Cardiac muscle cell (in vitro differentiated cells and primary cell): ENCODE results near the gene KCNK6. TPM values are rescaled to one million over a fixed set of nuclear protein-coding genes. Genes with fewer than 3 reads are reported as not detected.

Source experiments
- DNase-seq, 2 donors: peaks; one replicate each; pipeline versions ENCODE4 v3.0.0 to v3.0.0-alpha.2; 2010 to 2017; ENCODE audit warnings: low read depth in 1 of 2, low spot score in 1 of 2
- H3K27ac ChIP-seq: fragments of 200-600 bp; sonication (generic); 2 replicates; pipeline ENCODE4 v1.5.1; 2016
- H3K27me3 ChIP-seq: fragments of 200-600 bp; sonication (generic); 2 replicates; pipeline ENCODE4 v1.6.0; 2016; ENCODE audit warnings: control low read depth
- H3K36me3 ChIP-seq: fragments of 200-600 bp; sonication (generic); 2 replicates; pipeline ENCODE4 v1.5.1; 2016; ENCODE audit warnings: control low read depth
- H3K4me1 ChIP-seq: fragments of 200-600 bp; sonication (generic); 2 replicates; pipeline ENCODE4 v1.8.1; 2017; ENCODE audit warnings: low read depth, mild to moderate bottlenecking, mixed run types
- H3K4me3 ChIP-seq: fragments of 200-600 bp; sonication (generic); 2 replicates; pipeline ENCODE4 v1.5.1; 2016; ENCODE audit warnings: mild to moderate bottlenecking
- H3K9me3 ChIP-seq: fragments of 200-600 bp; sonication (generic); 2 replicates; pipeline ENCODE4 v1.5.1; 2017; ENCODE audit warnings: low read depth, mild to moderate bottlenecking, control low read depth
- polyA plus RNA-seq: library from polyadenylated mRNA; unstranded; fragments of >200 nt; fragmentation: Nextera tagmentation; extraction: Ambion mirVana; gene quantifications from 2 replicates; pipeline ENCODE4 v1.2.1, GENCODE V29; 2016
- total RNA-seq: library from RNA; depleted of rRNA; stranded (reverse); fragments of >200 nt; gene quantifications from 2 replicates; pipeline ENCODE4 v1.2.3, GENCODE V29; 2016
- TF ChIP-seq, protein P1 (sequence below): IDR thresholded peaks from 2 replicates; pipeline ENCODE4 v1.5.1; 2012; ENCODE audit warnings: low read depth, mild to moderate bottlenecking, low read length

The KCNK6 gene
- total and polyA plus RNA-seq, 2 experiments from 2014 or later: 1.5 to 1.8 TPM

- H3K9me3 ChIP-seq: no peaks in the 10 kb centered on the region
- no peak for DNase-seq
- H3K4me3 ChIP-seq: no peak overlapping the region
- TF ChIP-seq, protein P1, sequence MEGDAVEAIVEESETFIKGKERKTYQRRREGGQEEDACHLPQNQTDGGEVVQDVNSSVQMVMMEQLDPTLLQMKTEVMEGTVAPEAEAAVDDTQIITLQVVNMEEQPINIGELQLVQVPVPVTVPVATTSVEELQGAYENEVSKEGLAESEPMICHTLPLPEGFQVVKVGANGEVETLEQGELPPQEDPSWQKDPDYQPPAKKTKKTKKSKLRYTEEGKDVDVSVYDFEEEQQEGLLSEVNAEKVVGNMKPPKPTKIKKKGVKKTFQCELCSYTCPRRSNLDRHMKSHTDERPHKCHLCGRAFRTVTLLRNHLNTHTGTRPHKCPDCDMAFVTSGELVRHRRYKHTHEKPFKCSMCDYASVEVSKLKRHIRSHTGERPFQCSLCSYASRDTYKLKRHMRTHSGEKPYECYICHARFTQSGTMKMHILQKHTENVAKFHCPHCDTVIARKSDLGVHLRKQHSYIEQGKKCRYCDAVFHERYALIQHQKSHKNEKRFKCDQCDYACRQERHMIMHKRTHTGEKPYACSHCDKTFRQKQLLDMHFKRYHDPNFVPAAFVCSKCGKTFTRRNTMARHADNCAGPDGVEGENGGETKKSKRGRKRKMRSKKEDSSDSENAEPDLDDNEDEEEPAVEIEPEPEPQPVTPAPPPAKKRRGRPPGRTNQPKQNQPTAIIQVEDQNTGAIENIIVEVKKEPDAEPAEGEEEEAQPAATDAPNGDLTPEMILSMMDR: no peak
- H3K27me3 ChIP-seq: no peaks in the 10 kb centered on the region
- no peak overlapping the region for H3K27ac ChIP-seq
- no peaks in the 10 kb centered on the region for H3K4me1 ChIP-seq
- H3K36me3 ChIP-seq: peaks cover 26% of the 10 kb centered on the region
These were observed 59.2 kb downstream of the KCNK6 start for GRCh38 chr19:38378866-38379265.

GRCh38 chr19:38381138-38381537 is 61.5 kb downstream of the KCNK6 start:
- no peaks in the 10 kb centered on the region for H3K9me3 ChIP-seq
- H3K4me1 ChIP-seq: no peaks in the 10 kb centered on the region
- TF ChIP-seq, protein P1: no peak
- DNase-seq: no peak
- no peak overlapping the region for H3K4me3 ChIP-seq
- H3K27me3 ChIP-seq: no peaks in the 10 kb centered on the region
- H3K36me3 ChIP-seq: peaks cover 28% of the 10 kb centered on the region
- H3K27ac ChIP-seq: no peak overlapping the region

Other genes starting within 250 kb of the KCNK6 start
- gene DPF1, start 95.6 kb upstream of the KCNK6 start, total RNA-seq: 7.8 and 9.6 TPM in 2 replicates
- 4.9 and 6.5 TPM in 2 replicates for gene DPF1, start 95.6 kb upstream of the KCNK6 start, polyA plus RNA-seq
- 6.7 and 12.8 TPM in 2 replicates for gene PPP1R14A, start 63.5 kb upstream of the KCNK6 start, total RNA-seq
- gene PPP1R14A, start 63.5 kb upstream of the KCNK6 start, polyA plus RNA-seq: 23.6 and 56.4 TPM in 2 replicates
- 420 and 443 TPM in 2 replicates for gene SPINT2, start 55.3 kb upstream of the KCNK6 start, total RNA-seq
- gene SPINT2, start 55.3 kb upstream of the KCNK6 start, polyA plus RNA-seq: 455 and 606 TPM in 2 replicates
- gene C19orf33, start 15.6 kb upstream of the KCNK6 start, total RNA-seq: 0.49 and 0.77 TPM in 2 replicates
- 0.87 and 2.7 TPM in 2 replicates for gene C19orf33, start 15.6 kb upstream of the KCNK6 start, polyA plus RNA-seq
- gene YIF1B, start 3.9 kb upstream of the KCNK6 start, total RNA-seq: 61.5 and 90.2 TPM in 2 replicates
- 129 and 140 TPM in 2 replicates for gene YIF1B, start 3.9 kb upstream of the KCNK6 start, polyA plus RNA-seq
- gene CATSPERG, start 16.0 kb downstream of the KCNK6 start, total RNA-seq: 2.7 and 11.6 TPM in 2 replicates
- 4.2 and 4.6 TPM in 2 replicates for gene CATSPERG, start 16.0 kb downstream of the KCNK6 start, polyA plus RNA-seq
- gene PSMD8, start 54.7 kb downstream of the KCNK6 start, total RNA-seq: 233 and 312 TPM in 2 replicates
- gene PSMD8, start 54.7 kb downstream of the KCNK6 start, polyA plus RNA-seq: 303 and 306 TPM in 2 replicates
- 0.98 and 5.8 TPM in 2 replicates for gene GGN, start 68.2 kb downstream of the KCNK6 start, total RNA-seq
- gene GGN, start 68.2 kb downstream of the KCNK6 start, polyA plus RNA-seq: 1.2 and 3.4 TPM in 2 replicates
- gene SPRED3, start 68.9 kb downstream of the KCNK6 start, total RNA-seq: 1.8 and 2.6 TPM in 2 replicates
- gene SPRED3, start 68.9 kb downstream of the KCNK6 start, polyA plus RNA-seq: 1.2 and 1.3 TPM in 2 replicates
- gene FAM98C, start 83.2 kb downstream of the KCNK6 start, total RNA-seq: 25.6 and 35.3 TPM in 2 replicates
- gene FAM98C, start 83.2 kb downstream of the KCNK6 start, polyA plus RNA-seq: 20.0 and 20.8 TPM in 2 replicates
- 0.80 TPM in 1 of 2 replicates, not detected in the other for gene RASGRP4, start 106.4 kb downstream of the KCNK6 start, total RNA-seq
- gene RASGRP4, start 106.4 kb downstream of the KCNK6 start, polyA plus RNA-seq: 0.35 TPM in 1 of 2 replicates, not detected in the other
- 4.9 and 12.8 TPM in 2 replicates for gene RYR1, start 113.8 kb downstream of the KCNK6 start, total RNA-seq
- 0.71 and 3.5 TPM in 2 replicates for gene RYR1, start 113.8 kb downstream of the KCNK6 start, polyA plus RNA-seq